Upper lobe of left lung (tissue), 4 donors: ENCODE measurements around the gene C6orf15.

Experiments used
- CTCF ChIP-seq, 6 experiments: fragments of 450-650 bp in 4 of 6; fragments of 200-600 bp in 2 of 6; sonication (generic) in 2 of 6; IDR thresholded peaks; one replicate each; pipeline ENCODE4 v1.5.1; 2016 to 2019; ENCODE audit warnings: antibody characterized with exemption in 6 of 6
- EP300 ChIP-seq, 4 donors: sonication (generic); formaldehyde crosslinking; IDR thresholded peaks; one replicate each; pipeline ENCODE4 v1.5.1; 2017; ENCODE audit warnings: antibody characterized with exemption in 4 of 4, control low read depth in 2 of 4
- POLR2A ChIP-seq, 4 donors: fragments of 450-650 bp; IDR thresholded peaks; one replicate each; pipeline ENCODE4 v1.5.1; 2016 to 2017; ENCODE audit warnings: antibody characterized with exemption in 4 of 4, mild to moderate bottlenecking in 2 of 4

DNA sequence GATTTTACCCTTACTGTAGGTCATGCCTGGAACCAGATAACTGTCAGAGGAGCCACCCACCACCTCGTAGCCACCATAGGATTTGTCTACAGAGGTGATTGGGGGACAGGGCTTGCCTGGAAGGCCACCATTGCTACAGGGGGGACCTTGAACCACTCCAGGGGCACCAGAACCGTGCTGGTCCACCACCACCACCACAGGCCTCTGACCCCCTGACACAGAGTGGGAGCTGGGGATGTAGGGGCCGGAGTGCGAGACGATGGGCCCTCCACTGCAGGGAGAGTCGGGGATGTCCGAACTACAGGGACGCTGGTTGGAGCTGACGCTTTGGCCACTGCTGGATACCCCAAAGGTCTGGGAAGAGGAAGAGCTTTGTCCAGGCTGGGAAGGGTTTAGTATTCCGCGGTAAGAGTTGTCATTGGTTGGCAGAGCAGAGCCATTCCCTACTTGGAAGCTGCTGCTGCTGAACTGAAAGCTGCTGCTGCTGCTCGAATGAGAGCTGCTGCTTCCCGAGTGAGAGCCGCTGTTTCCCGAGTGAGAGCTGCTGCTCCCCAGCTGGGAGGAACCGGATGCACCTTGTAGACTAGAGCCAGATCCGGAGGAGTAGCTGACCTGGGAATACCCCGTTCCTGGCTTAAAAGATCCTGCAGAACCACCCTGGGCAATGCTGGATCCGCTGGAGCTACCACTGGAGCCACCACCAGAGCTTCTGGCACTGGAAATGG lies 4.4 kb upstream of the C6orf15 start:
- TF ChIP-seq CTCF (IDR thresholded peaks at IDR 0.05), result no peak
- TF ChIP-seq POLR2A (IDR thresholded peaks at IDR 0.05), result no peak
- TF ChIP-seq EP300 (IDR thresholded peaks at IDR 0.05), result no peak
